GM18951 (cell line): ENCODE data around the gene RAB11FIP3.
"Not testable (repeated sequence)": the region's sequence is repeated elsewhere in the genome, so short reads cannot be mapped to it uniquely, and the experiment has no call there.

Experiments used
- POLR2A ChIP-seq: IDR thresholded peaks from 4 replicates; pipeline ENCODE4 v1.6.1; 2011; ENCODE audit warnings: mild to moderate bottlenecking; ENCODE audit not compliant: insufficient read length, insufficient read depth; ENCODE audit errors: extremely low read depth
- in situ Hi-C: fragments of 300-500 bp; cut with MboI; formaldehyde crosslinking; loops from one replicate; pipeline ENCODE4 v1.12.0; 2022; ENCODE audit warnings: low sequenced_read_pairs, mixed read lengths, inconsistent platforms; ENCODE audit not compliant: unreplicated experiment

RAB11FIP3 gene

DNA sequence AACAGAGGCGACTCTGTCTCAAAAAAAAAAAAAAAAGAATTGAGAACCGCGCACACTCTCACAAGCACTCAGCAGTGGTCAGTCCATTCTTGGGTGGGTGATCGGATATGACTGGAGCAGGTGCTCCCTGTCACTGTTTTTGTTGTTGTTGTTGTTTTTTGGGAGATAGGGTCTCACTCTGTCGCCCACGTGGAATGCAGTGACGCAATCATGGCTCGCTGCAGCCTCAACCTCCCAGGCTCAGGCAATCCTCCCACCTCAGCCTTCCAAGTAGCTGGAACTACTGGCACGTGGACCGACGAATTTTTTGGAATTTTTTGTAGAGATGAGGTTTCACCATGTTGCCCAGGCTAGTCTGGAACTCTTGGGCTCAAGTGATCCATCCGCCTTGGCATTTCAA lies 30.0 kb downstream of the RAB11FIP3 start:
- in situ Hi-C loops = no loop called here
- TF ChIP-seq POLR2A = no peak

DNA sequence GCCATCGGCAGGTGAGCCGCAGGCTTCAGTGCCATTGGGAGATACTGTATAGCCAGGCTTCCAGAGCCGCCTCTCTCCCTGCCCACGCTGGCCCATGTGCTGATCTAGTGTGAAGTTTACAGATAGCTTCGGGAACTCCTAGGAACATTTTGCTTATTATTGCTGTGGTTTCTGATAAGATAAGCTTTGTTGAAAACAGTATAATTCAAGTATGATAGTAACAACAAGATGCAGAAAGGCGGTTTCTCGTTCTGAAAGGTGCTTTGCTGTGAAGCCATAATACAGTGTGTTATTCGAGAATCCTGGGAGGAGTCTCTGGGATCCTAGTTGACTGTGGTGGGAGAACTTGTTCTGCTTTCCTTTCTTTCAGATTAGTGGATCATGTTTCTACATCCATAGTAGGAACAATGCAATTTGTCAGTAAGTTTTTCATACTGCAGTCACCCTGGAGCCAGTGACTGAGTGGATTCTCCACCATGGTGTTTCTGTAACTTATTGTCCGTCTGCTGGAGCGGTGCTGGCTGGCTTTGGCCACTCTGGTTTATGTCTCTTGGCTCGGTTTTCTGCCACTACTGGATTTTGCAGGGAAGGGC lies 31.5 kb downstream of the RAB11FIP3 start:
- no peak for TF ChIP-seq POLR2A
- in situ Hi-C loops = no loop called here

DNA sequence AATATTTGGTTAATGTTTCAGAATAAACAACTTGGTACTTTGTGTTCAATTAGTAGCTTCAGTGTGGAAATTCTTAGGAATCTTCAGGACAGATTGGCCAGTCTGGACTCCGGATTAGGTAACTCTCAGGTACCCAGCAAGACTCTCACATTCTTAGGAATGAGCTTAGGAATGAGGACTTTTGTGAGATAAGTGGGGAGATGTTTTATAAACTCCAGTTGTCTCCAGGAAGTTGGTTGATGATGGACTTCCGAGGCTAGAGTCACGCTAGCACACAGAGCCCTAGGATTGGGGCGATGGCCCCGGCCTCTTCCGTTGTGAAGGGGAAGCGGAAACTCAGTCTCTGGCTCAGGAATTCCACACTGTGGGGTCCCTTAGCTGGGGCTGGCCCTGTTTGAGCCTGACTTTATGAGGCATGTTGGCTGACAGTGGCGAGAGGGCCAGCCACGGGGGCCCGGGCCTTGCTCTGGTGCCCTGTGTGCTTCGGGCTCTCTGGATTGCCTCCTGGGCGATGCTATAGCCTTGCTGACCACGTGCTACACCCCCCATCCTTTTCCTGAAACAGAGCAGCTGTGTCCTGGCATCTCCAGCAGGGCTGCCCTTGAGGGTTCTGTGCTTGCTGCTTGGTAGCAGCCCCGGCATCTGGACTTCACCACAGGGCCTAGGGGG lies 32.4 kb downstream of the RAB11FIP3 start:
- no peak for TF ChIP-seq POLR2A
- in situ Hi-C loops = no loop called here

DNA sequence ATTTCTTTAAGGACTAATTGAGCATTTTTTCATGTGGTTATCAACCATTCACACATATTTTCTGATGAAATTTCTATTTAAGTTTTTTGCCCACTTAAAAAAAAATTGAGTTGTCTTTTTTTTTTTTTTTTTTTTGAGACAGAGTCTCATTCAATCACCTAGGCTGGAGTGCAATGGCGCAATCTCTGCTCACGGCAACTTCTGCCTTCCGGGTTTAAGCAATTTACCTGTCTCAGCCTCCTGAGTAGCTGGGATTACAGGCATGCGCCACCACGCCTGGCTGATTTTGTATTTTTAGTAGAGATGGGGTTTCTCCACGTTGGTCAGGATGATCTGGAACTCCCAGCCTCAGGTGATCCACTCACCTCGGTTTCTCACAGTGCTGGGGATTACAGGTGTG lies 34.3 kb downstream of the RAB11FIP3 start:
- no peak for TF ChIP-seq POLR2A
- in situ Hi-C loops = no loop called here

- TF ChIP-seq POLR2A = no peak
- in situ Hi-C loops = no loop called here
Measured at GRCh38 chr16:460787-461186, 35.3 kb downstream of the RAB11FIP3 start.

DNA sequence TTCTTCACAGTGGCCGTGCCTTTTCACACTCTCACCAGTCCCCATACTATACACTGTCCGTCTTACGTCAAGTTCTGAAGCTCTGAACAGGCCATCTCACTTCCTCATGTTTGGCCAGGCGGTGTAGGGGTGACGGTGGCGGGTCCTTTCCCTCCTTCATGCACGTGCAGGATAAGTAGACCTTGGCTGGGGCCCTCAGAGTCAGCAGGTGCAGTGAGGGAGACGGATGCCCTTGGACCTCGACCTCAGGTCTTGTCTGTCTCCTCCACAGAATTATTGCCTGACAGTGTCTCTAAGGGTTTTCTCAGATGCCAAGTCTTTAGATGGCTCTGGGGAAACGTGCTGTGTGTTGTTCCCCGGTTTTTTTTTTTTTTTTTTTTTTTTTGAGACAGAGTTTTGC lies 37.6 kb downstream of the RAB11FIP3 start:
- no peak for TF ChIP-seq POLR2A
- in situ Hi-C loops = no loop called here

- TF ChIP-seq POLR2A = no peak
- in situ Hi-C loops = no loop called here
Measured at GRCh38 chr16:466651-467050, 41.2 kb downstream of the RAB11FIP3 start.

GRCh38 chr16:467249-467871 lies 41.9 kb downstream of the RAB11FIP3 start:
- in situ Hi-C loops = not testable (repeated sequence)

- TF ChIP-seq POLR2A = no peak
- in situ Hi-C loops = no loop called here
Measured at GRCh38 chr16:468068-468821, 42.8 kb downstream of the RAB11FIP3 start.

- in situ Hi-C loops = not testable (repeated sequence)
Measured at GRCh38 chr16:469459-469858, 44.0 kb downstream of the RAB11FIP3 start.

DNA sequence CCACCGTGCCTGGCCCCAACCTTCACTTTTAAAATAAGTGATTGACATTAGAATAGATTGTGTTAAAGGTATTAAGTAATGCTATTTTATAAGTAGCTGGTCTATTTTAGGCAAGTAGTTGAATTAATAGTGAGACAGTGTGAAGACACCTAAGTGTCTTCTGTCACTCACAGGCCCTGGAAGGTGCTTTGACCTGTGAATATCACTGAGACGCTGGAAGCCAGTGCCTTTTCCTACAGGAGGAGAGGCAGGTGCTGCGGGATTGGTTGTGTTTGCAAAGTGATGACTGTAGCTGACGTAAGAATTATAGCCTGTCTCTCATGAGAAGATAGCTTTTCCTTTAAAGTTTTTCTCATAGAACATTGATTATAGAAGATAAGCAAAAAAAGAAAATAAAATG lies 45.0 kb downstream of the RAB11FIP3 start:
- no peak for TF ChIP-seq POLR2A
- in situ Hi-C loops = no loop called here

DNA sequence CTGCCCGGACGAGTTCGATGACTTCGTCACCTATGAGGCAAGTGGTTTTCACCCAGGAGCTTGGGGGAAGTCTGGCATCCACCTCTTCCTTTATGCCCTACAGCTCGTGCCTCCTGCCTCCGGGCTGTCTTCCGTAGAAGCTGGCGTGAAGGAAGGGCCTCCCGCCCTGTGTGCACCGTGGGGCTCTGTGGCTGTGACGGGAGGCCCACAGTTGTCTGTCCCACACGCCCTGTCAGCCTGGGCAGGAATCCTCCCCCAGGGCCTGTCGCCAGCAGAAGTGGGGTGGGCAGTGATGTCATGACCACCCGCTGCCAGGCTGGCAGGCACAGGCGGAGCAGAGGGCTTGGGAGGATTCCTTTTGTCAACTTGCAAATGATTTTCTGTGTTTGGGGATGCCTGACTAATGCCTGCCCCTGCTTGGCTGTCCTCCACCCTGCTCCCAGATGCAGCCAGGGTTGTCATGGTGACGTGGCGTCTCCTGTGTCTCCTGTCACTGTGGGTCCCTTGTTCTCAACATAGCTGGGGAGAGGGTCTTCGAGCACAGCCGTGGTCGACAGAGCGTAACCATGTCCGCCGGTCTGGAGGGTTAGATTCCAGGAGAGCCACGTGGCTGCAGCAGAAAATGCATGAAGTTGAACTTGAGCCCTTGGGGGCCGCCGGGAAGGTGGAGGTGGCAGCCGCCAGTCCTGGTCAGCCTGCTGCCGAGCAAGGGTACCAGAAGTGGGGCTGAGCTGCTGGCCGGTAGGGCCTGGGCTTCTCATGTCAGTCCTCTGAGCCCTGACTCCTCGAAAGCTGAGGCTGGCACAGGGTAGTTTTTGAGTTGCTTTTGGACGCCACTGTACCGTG lies 46.1 kb downstream of the RAB11FIP3 start:
- TF ChIP-seq POLR2A = no peak
- in situ Hi-C loops = no loop called here

DNA sequence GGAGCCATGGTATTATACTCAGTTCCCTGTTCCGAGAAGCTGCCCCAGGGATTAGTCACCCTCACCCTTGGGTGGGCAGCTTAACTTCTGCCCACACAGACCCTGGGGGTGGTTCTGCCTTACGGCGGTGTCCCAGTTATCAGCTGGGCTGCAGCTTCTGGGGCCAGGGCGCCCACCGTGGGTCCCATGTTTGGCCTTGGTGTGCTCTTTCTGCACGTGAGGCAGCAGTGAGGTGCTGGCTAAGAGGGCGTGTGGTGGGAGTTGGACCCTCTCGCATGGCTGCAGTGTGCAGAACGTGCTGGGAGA lies 46.7 kb downstream of the RAB11FIP3 start:
- no peak for TF ChIP-seq POLR2A
- in situ Hi-C loops = no loop called here
